Type B pancreatic cell (in vitro differentiated cells): ENCODE data around the gene CDX1. TPM values are rescaled to one million over a fixed set of nuclear protein-coding genes. Genes with fewer than 3 reads are reported as not detected.

Experiments used
- DNase-seq: peaks from one replicate; pipeline ENCODE4 v3.0.0; 2021; ENCODE audit warnings: mixed read lengths; ENCODE audit not compliant: unreplicated experiment; ENCODE audit errors: extremely low spot score
- H3K27ac Mint-ChIP-seq: 2 replicates; pipeline ENCODE4 v1.8.0; 2021; ENCODE audit warnings: mild to moderate bottlenecking, mixed read lengths
- H3K27me3 Mint-ChIP-seq: 2 replicates; pipeline ENCODE4 v1.8.0; 2021; ENCODE audit warnings: mixed read lengths
- H3K36me3 Mint-ChIP-seq: 2 replicates; pipeline ENCODE4 v1.8.0; 2021; ENCODE audit warnings: mixed read lengths
- H3K4me1 Mint-ChIP-seq: one replicate; pipeline ENCODE4 v1.8.0; 2021; ENCODE audit warnings: mixed read lengths; ENCODE audit not compliant: unreplicated experiment
- H3K4me3 Mint-ChIP-seq: 2 replicates; pipeline ENCODE4 v1.8.0; 2021; ENCODE audit warnings: mild to moderate bottlenecking, mixed read lengths
- H3K9me3 Mint-ChIP-seq: 2 replicates; pipeline ENCODE4 v1.8.0; 2021; ENCODE audit warnings: mixed read lengths
- total RNA-seq: library from RNA; stranded (reverse); gene quantifications from 2 replicates; pipeline ENCODE4 v1.2.1, GENCODE V29; 2021; ENCODE audit warnings: low replicate concordance
- TF ChIP-seq, protein P1 (sequence below): fragments of 200-600 bp; sonication (generic); conservative IDR thresholded peaks from 2 replicates; pipeline ENCODE4 v1.5.0; 2021; ENCODE audit warnings: antibody characterized with exemption, mild to moderate bottlenecking

Gene CDX1
- total RNA-seq, 1 donor from 2014 or later = 5.0 TPM

DNA sequence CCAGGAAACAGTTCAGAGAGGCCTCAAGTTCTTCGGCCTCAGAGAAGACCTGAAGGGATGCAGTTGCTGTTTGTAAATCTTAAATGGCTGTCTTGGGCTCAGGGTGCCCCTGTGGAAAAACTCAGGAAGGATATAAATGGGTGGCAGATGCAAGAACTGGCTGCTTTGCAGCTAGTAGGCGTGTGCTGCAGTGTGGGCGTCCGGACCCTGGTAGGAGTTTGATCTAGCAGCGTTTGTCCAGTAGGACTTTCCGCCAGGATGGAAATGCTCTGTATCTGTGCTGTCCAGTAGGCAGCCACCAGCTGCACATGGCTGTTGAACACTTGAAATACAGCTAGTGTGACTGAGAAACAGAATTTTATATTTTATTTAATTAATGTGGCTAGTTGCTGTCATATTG is 7.7 kb downstream of the CDX1 start:
- Mint-ChIP-seq H3K27me3 (peaks cover 20% of the 10 kb centered on the region), H3K4me1 (peaks cover 15% of the 10 kb centered on the region), H3K4me3 (no peak overlapping the region), H3K27ac (no peak overlapping the region), H3K36me3 (no peaks in the 10 kb centered on the region), H3K9me3 (no peaks in the 10 kb centered on the region)
- no peak for DNase-seq
- TF ChIP-seq, protein P1, sequence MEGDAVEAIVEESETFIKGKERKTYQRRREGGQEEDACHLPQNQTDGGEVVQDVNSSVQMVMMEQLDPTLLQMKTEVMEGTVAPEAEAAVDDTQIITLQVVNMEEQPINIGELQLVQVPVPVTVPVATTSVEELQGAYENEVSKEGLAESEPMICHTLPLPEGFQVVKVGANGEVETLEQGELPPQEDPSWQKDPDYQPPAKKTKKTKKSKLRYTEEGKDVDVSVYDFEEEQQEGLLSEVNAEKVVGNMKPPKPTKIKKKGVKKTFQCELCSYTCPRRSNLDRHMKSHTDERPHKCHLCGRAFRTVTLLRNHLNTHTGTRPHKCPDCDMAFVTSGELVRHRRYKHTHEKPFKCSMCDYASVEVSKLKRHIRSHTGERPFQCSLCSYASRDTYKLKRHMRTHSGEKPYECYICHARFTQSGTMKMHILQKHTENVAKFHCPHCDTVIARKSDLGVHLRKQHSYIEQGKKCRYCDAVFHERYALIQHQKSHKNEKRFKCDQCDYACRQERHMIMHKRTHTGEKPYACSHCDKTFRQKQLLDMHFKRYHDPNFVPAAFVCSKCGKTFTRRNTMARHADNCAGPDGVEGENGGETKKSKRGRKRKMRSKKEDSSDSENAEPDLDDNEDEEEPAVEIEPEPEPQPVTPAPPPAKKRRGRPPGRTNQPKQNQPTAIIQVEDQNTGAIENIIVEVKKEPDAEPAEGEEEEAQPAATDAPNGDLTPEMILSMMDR = no peak

DNA sequence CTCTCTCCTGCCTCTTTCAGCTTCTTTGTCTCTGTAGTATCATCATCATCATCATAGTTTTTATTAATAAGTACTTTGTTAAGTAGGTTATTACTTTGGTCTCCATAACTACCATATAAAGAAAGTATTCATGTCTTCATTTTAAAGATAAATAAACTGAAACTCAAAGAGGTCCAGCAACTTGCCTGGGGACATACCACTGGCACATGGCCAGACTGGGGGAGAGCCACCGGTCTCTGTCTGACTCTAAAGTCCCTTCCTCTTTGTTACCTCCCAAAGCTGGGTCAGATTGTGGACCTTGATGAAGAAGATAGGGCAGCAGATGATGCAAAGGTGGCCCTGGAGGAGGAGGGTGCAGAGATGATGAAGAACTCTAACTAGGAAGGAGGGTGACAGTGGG is 8.5 kb downstream of the CDX1 start:
- Mint-ChIP-seq H3K27ac (no peak overlapping the region), H3K4me3 (no peak overlapping the region), H3K9me3 (no peaks in the 10 kb centered on the region), H3K4me1 (peaks cover 15% of the 10 kb centered on the region), H3K27me3 (peaks cover 13% of the 10 kb centered on the region), H3K36me3 (no peaks in the 10 kb centered on the region)
- TF ChIP-seq, protein P1 = no peak
- DNase-seq = no peak

- Mint-ChIP-seq H3K27ac (no peak overlapping the region), H3K27me3 (peaks cover 9% of the 10 kb centered on the region), H3K4me3 (no peak overlapping the region), H3K9me3 (no peaks in the 10 kb centered on the region), H3K4me1 (peaks cover 15% of the 10 kb centered on the region), H3K36me3 (no peaks in the 10 kb centered on the region)
- DNase-seq = no peak
- TF ChIP-seq, protein P1 = peak; percentile 68
These were observed 9.0 kb downstream of the CDX1 start for GRCh38 chr5:150175536-150175935.

DNA sequence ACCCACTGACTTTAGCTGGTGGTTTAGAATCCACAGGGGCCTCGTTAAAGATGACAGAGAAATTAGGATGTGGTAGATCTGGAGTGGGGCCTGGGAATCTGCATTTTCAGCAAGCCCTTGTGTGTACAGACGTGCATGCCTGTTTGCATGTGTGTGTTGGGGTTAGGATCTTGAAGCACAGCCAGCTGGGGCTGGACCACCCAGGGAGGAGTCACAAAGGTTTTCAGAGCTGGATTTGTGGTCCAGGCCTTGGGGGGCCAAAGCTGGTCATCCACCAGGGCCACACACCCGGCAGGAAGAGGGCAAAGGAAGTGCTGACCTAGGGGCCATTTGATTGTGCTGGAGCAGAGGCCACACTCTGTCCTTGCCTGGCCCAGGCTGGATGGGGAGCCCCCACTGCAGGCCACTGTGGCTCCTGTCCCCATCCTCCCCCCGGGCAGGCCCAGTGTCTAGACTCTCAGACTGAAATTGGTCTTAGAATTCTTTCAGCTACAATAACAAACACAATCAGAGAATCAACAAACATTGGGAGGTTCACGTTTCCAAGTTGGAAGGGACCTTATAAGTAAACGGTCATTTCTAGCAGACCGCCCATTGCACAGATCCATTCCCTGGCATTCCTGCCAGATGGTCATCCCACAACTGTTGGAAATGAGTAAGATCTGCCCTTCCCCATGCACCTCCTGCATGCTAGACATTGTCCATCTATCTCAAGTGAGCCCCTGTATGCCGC is 10.3 kb downstream of the CDX1 start:
- Mint-ChIP-seq H3K27me3 (peaks cover 5% of the 10 kb centered on the region), H3K9me3 (no peaks in the 10 kb centered on the region), H3K36me3 (no peaks in the 10 kb centered on the region), H3K4me3 (no peak overlapping the region), H3K4me1 (peaks cover 19% of the 10 kb centered on the region), H3K27ac (no peak overlapping the region)
- TF ChIP-seq, protein P1 = no peak
- DNase-seq = no peak

GRCh38 chr5:150177721-150178120 is 11.1 kb downstream of the CDX1 start:
- H3K4me1 Mint-ChIP-seq = peaks cover 18% of the 10 kb centered on the region
- no peak for DNase-seq
- TF ChIP-seq, protein P1 = no peak
- no peak overlapping the region for H3K27ac Mint-ChIP-seq
- no peak overlapping the region for H3K4me3 Mint-ChIP-seq
- no peaks in the 10 kb centered on the region for H3K36me3 Mint-ChIP-seq
- H3K9me3 Mint-ChIP-seq = no peaks in the 10 kb centered on the region
- H3K27me3 Mint-ChIP-seq = peaks cover 3% of the 10 kb centered on the region
